NCI-H774 (cell line): Measurements from ENCODE around the gene MTHFD1L.

Experiments used
- DNase-seq: peaks from one replicate; lab custom pipeline; 2025; lab: John Stamatoyannopoulos, UW

MTHFD1L gene

DNA sequence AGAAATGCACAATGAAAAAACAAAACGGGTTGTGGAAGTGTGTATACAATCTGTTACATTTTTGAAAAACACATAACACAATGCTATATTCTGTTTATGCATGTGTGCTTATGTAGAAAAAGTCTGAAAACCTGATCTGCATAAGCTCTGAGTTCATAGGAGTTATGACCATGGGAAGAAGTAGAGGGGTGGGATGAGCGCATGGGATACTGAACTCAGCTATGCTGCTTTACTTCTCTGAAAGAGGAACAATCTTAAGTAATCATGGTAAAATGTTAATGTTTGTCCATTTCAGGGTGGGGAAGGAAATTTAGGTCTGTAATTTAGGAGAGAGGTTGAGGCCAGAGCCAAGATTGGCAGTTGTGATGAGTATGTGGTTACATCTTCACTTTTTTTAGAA is 126.8 kb downstream of the MTHFD1L start:
- DNase-seq: no peak

GRCh38 chr6:150992703-150993102 is 127.2 kb downstream of the MTHFD1L start:
- DNase-seq: no peak

- no peak for DNase-seq
Observed at GRCh38 chr6:150993253-150993652, 127.8 kb downstream of the MTHFD1L start.

DNA sequence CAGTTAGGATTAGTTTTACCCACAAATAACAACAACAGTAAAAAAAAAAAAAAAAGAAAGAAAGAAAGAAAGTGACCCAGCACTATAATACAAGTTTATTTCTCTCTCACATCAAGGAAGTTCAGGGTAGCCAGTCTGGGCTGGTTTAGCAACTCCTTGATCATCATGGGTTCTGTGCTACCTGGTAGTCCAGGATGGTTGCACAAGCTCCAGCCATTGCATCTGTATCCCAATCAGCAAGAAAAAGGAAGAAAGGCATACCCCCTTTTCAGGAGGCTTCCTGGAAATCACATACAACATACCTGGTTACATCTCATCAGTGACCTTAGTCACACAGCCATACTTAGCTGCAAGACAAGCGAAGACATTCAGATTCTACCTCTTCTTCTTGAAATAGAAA is 128.5 kb downstream of the MTHFD1L start:
- no peak for DNase-seq

DNA sequence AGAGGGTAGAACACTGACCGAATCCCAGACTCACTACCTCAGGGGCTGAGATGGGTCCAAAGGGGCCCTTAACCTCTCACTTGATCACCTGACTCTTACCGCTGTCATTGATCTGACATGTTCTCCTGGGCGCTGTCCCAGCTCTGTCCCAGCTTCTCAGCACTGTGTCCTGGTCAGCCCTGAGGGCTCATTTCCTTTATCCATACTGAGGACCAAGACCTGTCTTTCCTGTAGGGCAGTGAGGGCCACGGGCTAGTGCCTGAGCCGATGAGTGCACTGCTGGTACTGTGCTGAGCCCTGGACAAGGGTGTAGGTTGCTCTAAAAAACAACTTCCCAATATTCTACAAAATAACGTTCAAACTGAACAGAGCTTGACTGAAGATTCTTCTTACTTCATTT is 131.5 kb downstream of the MTHFD1L start:
- DNase-seq: no peak

GRCh38 chr6:150999107-150999506 is 133.6 kb downstream of the MTHFD1L start:
- no peak for DNase-seq

DNA sequence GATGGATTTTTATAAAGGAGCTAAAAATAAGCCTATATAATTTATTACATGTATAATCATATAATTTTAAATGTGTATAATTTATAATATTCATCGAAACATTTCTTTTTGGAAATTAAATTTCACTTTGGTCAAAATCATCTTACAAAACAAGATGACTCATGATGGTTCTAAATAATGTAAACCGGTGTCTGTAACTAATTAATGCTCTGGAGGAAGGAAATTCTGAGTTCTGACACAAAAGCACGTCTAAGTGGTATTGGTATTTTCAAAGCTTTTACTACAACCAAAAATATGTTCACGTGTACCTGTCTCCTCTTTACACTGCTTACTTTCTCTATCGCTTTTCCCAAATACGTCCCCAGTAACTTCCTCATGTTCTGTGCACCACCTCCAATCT is 134.1 kb downstream of the MTHFD1L start:
- DNase-seq: no peak

GRCh38 chr6:151001387-151002056 is 136.0 kb downstream of the MTHFD1L start:
- DNase-seq: no peak

- DNase-seq: no peak
Observed at GRCh38 chr6:151002057-151002450, 136.6 kb downstream of the MTHFD1L start.

DNA sequence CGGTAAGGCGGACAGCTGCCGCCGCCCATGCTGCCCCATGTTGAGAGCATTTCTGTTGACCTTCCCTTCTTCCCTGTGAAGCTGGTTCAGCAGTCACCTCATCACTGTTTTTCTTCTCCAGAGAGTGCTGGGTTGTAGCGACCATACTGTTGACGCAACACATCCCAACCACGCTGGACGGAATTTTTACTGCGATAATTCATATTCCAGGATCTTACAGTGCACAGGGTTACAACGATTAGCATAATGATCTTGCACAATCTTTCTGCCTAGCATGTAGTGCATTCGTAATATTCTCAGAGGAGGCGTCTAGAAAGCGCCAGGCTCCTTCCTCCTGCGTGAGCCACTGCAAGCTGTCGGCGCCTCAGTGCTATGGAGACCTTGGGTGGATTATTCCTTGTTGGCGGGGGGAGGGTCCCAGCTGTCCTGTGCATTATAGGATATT is 137.0 kb downstream of the MTHFD1L start:
- no peak for DNase-seq

DNA sequence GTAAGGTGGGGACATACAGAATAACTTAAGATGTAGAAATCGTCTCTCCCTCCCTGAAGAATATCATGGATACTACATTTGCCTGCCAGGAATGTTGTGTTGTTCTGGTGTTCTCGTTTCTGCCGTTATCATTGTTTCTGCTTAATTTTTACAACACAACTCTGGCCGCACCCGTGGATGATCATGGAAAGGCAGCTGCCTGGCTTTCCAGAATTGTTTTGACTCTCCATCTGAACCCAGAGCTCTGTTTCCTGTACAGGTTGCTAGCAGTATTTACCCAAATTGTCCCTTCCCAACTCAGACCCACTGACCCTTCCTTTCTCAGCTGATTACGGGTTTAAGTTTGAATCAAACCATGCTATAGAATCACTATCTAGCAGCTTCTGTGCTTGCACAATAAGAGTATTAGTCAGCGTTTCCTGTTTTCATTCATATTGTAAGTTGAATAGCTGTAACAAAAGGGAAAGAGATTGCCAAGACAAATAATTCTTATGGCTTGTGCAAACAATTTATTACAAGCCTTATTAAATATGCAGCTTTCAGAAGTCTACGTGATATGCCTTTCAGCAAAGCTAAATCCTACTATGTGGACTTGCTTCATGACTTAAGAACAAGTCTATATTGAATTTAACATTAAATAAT is 139.0 kb downstream of the MTHFD1L start:
- DNase-seq: peak; percentile 69

DNA sequence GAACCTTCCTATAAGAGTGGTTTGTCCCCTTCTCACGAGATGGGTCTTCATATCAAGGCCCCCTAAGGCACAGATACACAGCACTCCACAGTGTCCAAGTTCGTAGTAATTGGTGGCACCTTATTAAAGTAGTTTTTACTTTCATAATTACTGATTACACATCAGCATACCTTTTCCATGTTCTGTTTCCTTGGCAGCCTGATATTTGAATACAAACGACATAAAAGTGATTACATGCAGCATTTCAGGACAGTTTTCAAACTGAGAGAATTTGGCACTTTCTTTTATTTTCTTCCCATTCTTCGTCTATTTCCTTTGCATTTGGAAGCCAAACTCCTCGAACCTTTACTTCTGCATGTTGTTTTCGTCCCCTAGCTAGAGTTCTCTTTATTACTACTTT is 139.7 kb downstream of the MTHFD1L start:
- DNase-seq: no peak

- DNase-seq: no peak
Observed at GRCh38 chr6:151005896-151006632, 140.6 kb downstream of the MTHFD1L start.

DNA sequence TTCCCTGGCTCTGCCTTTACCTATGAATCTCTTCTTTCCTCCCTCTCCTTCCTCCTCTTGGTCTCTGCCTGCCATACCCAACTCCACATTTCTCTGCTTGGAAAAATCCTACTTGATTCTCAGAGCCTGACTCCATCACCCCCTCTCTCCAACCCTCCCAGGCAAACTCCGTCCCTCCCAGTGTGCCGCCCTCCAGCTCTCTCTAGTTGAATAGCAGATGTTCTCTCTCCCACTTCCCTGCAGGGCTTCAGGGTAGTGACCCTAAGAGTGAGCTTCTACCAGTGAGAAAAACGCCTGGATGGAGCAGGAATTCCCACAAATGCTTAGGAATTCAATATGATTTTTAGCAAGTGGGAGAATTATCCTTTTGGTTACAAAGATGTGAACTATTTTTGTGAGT is 141.6 kb downstream of the MTHFD1L start:
- no peak for DNase-seq

- no peak for DNase-seq
Observed at GRCh38 chr6:151007922-151008321, 142.4 kb downstream of the MTHFD1L start.

DNA sequence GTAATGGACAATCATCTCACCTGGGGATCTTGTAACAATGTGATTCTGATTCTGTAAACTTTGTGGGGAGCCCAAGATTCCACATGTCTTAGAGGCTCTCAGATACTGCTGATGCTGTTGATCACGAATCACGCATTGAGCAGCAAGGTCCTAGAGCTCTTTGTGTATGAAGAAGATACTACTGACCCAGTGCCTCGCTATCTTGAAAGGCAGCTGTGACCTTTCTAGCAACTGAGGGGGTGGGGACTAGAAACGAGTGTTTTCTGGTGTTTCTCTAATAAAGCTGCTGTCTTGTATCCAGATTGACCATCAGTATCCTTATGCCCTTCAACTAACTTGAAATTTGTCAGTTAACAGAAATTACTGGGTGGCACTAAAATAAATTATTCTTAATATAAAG is 142.9 kb downstream of the MTHFD1L start:
- no peak for DNase-seq

DNA sequence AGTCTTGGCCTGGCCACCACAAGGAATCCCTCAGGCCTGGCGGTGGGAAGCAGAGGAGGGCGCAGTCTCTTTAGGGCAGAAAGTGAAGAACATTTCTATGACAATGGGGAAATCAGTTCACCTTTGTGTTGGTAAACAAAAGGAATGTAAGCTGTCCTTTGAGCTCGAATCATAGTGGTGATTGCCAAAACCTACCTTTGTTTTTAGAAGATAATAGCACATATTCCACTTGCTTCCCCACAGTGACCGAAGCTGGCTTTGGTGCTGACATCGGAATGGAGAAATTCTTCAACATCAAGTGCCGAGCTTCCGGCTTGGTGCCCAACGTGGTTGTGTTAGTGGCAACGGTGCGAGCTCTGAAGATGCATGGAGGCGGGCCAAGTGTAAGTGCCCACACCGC is 144.1 kb downstream of the MTHFD1L start:
- no peak for DNase-seq

DNA sequence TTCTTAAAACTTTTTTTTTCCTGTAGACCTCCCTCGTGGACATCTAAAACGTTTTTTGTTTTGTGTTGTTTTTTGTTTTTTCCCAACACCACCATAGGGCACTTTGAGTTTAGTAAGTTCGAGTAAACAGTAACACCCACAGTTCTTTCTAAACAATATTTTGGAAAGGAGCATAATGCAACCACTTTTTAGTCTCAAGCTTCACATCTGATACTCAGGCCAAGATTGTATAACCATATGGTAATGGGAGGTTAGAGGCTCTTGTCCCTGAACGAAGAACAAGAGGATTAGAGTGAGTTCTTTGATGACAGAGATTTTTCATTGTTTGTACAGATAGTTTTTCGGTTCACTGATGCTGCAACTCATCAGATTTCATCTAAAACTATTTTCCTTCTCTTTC is 144.6 kb downstream of the MTHFD1L start:
- no peak for DNase-seq

DNA sequence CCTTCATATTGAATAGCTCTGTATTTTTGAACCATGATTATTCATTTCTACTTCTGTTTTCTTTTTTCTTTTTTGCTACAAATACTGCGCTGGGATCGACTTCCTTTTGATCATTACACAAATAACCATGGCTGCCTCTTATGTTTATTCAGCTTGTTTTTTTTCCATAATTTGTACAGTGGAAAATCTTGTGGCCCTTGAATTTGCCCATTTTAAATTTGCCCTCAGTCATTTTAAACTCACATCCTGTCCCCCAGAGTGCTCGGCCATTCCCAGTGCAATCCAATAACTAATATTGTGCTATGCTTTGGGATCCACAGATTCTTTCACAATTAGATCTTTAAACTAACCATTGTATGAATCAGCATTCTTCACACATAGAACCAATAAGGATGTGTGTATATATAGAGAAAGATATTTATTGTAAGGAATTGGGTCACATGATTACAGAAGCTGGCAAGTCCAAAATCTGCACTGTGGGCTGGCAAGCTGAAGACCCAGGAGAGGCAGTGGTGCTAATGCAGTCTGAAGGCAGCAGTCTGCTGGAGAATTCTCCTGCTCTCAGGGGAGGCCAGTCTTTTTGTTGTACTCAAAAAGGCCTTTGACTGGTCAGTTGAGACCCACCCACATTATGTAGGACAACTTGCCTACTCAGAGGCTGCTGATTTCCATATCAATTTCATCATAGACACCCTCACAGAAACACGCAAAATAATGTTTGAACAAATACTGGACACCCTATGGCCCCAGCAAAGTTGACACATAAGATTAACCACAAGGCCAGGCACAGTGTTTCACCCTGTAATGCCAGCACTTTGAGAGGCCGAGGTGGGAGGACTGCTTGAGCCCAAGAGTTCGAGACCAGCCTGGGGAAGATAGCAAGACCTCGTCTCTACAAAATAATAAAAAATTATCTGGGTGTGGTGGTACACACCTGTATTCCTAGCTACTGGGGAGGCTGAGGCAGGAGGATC is 147.1 kb downstream of the MTHFD1L start:
- no peak for DNase-seq

DNA sequence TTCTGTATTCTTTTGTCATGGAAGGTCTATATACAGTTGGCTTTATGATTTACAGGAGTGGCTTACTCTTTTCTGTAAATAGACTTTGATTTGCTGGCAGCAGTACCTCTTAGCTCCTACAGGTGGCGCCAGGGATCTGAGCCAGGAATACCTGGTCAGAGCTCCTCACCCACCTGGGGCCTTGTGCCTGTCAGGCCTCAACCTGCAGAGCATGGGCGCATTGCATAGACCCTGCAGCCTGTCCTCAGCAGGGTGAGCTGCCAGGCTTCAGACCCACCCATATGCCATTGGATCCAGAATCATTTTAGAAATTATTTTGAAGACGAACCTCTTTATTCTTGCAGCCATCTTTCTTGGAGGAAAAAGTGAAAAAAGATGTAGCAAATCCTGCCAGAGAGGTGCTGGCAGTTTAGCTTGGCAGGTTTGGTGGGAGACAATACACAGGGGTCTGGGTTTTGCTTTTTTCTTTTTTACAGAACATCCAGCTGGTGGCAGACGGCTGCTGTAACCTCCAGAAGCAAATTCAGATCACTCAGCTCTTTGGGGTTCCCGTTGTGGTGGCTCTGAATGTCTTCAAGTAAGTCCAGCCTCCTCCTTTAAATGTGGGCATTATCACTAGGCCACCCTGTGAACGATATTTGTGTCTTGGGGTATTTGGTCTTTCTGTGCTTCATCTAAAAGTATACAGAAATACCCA is 149.1 kb downstream of the MTHFD1L start:
- peak; percentile 68 for DNase-seq

- no peak for DNase-seq
Observed at GRCh38 chr6:151015101-151015700, 149.7 kb downstream of the MTHFD1L start.
